HS-5 (cell line): ENCODE results near the gene TFG.
"Not testable (repeated sequence)": the region's sequence is repeated elsewhere in the genome, so short reads cannot be mapped to it uniquely, and the experiment has no call there.

Source experiments
- DNase-seq: peaks from one replicate; pipeline ENCODE4 v3.0.0-alpha.2; 2012; ENCODE audit warnings: low read depth

The TFG gene

GRCh38 chr3:100708989-100709841, at the start of gene TFG:
Gene TFG, plus strand, starts transcription at chr3:100709494. Its CDS starts 4,192 bp downstream, at chr3:100713686.
- DNase-seq: peak; percentile 98

- not testable (repeated sequence) for DNase-seq
Observed at GRCh38 chr3:100661294-100661693, 48.0 kb upstream of the TFG start.

GRCh38 chr3:100662113-100662823, 47.0 kb upstream of the TFG start:
- DNase-seq: no peak

- DNase-seq: no peak
Observed at GRCh38 chr3:100665230-100665629, 44.1 kb upstream of the TFG start.

- not testable (repeated sequence) for DNase-seq
Observed at GRCh38 chr3:100666699-100667098, 42.6 kb upstream of the TFG start.

- not testable (repeated sequence) for DNase-seq
Observed at GRCh38 chr3:100667316-100667715, 42.0 kb upstream of the TFG start.

GRCh38 chr3:100670995-100671394, 38.3 kb upstream of the TFG start:
- DNase-seq: not testable (repeated sequence)

GRCh38 chr3:100681496-100681895, 27.8 kb upstream of the TFG start:
- DNase-seq: no peak

- no peak for DNase-seq
Observed at GRCh38 chr3:100682056-100682853, 27.0 kb upstream of the TFG start.

- DNase-seq: no peak
Observed at GRCh38 chr3:100682854-100683760, 26.2 kb upstream of the TFG start.

- DNase-seq: no peak
Observed at GRCh38 chr3:100693225-100693624, 16.1 kb upstream of the TFG start.

- no peak for DNase-seq
Observed at GRCh38 chr3:100695696-100696095, 13.6 kb upstream of the TFG start.

GRCh38 chr3:100696161-100696560, 13.1 kb upstream of the TFG start:
- DNase-seq: no peak

- no peak for DNase-seq
Observed at GRCh38 chr3:100697172-100697571, 12.1 kb upstream of the TFG start.

- no peak for DNase-seq
Observed at GRCh38 chr3:100697723-100698285, 11.5 kb upstream of the TFG start.

- no peak for DNase-seq
Observed at GRCh38 chr3:100698736-100699135, 10.6 kb upstream of the TFG start.

- DNase-seq: no peak
Observed at GRCh38 chr3:100700708-100701107, 8.6 kb upstream of the TFG start.

GRCh38 chr3:100702082-100702979, 7.0 kb upstream of the TFG start:
- DNase-seq: no peak

- DNase-seq: no peak
Observed at GRCh38 chr3:100702980-100703345, 6.3 kb upstream of the TFG start.

- DNase-seq: no peak
Observed at GRCh38 chr3:100703865-100704264, 5.4 kb upstream of the TFG start.
